HG03045 (cell line): ENCODE results near the gene THBD.
"Not testable (repeated sequence)": the region's sequence is repeated elsewhere in the genome, so short reads cannot be mapped to it uniquely, and the experiment has no call there.

Experiments
- ATAC-seq: cut with Tn5 transposase; IDR thresholded peaks from one replicate; pipeline ENCODE4 v1.9.1; 2021; ENCODE audit warnings: mild to moderate bottlenecking, moderate library complexity; ENCODE audit not compliant: unreplicated experiment

The THBD gene

GRCh38 chr20:23039136-23039875 is 10.2 kb downstream of the THBD start:
- no peak for ATAC-seq

- no peak for ATAC-seq
Measured at GRCh38 chr20:23037017-23037481, 12.4 kb downstream of the THBD start.

GRCh38 chr20:23036371-23036770 is 13.1 kb downstream of the THBD start:
- ATAC-seq, result no peak

DNA sequence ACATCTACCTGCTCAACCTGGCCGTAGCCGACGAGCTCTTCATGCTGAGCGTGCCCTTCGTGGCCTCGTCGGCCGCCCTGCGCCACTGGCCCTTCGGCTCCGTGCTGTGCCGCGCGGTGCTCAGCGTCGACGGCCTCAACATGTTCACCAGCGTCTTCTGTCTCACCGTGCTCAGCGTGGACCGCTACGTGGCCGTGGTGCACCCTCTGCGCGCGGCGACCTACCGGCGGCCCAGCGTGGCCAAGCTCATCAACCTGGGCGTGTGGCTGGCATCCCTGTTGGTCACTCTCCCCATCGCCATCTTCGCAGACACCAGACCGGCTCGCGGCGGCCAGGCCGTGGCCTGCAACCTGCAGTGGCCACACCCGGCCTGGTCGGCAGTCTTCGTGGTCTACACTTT is 13.7 kb downstream of the THBD start:
- ATAC-seq, result no peak

DNA sequence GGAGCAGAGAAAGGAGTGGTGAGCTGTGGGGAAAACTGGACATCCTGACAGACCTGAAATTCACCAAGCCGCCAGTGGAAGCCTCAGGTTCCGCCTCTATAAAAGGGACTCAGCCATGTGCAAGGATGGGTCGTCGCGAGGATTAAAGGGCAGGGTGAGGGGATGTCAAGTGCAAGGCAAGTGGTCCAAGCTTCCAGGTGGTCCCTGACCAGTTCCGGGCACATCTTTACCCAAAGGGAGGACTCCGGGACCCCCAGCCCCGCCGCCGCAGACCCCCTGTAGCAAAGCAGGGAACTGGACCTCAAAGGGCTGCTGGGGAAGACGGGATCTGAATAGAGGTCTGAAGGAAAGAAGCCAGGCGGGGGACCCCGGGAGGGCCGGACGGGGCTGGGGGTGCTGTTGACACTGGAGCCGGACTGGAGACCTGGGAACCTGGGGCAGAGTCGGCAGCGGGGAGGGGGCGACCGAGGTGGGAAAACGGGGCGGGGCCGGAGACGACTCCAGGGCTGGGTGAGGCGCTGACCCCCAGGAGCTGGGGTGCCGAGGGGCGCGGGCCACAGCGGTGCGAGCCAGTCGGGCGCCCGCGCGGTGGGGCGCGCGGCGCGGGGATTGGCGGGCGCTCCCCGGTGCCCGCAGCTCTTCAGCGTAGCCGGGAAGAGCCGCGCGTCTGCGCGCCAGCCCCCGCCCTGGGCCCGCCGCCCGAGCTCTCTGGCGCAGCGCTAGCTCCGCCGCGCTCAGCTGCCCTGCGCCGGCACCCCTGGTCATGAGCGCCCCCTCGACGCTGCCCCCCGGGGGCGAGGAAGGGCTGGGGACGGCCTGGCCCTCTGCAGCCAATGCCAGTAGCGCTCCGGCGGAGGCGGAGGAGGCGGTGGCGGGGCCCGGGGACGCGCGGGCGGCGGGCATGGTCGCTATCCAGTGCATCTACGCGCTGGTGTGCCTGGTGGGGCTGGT is 14.5 kb downstream of the THBD start, which contains the start of gene SSTR4:
Gene SSTR4 (plus strand): TSS at position 592 of the 951 bp plus-strand sequence. CDS start 172 bp downstream, at position 764.
- ATAC-seq, result no peak

DNA sequence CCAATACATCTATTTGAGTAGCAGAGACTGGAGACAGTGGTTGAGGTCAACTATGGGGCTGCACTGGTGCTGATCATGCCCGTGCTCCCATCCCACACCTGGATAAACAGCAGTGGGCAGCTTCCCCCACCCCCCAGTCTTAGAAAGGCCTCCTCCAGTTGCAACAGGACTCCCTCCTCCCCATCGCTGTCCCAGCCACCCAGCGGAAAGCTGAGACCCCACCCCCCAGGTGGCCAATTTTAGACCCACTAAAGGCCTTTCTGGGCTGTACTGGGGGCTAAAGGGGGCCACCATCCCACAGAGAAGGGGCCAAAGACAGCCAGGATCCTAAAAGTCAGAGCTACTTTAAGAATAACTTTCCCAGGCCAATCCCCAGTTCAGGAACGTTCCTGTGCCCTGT is 15.6 kb downstream of the THBD start:
- no peak for ATAC-seq

GRCh38 chr20:23032750-23033078 is 16.8 kb downstream of the THBD start:
- ATAC-seq, result no peak

- ATAC-seq, result no peak
Measured at GRCh38 chr20:23032056-23032749, 17.3 kb downstream of the THBD start.

- ATAC-seq, result no peak
Measured at GRCh38 chr20:23031346-23031745, 18.1 kb downstream of the THBD start.

- no peak for ATAC-seq
Measured at GRCh38 chr20:23029324-23029723, 20.1 kb downstream of the THBD start.

- no peak for ATAC-seq
Measured at GRCh38 chr20:23028392-23028791, 21.1 kb downstream of the THBD start.

DNA sequence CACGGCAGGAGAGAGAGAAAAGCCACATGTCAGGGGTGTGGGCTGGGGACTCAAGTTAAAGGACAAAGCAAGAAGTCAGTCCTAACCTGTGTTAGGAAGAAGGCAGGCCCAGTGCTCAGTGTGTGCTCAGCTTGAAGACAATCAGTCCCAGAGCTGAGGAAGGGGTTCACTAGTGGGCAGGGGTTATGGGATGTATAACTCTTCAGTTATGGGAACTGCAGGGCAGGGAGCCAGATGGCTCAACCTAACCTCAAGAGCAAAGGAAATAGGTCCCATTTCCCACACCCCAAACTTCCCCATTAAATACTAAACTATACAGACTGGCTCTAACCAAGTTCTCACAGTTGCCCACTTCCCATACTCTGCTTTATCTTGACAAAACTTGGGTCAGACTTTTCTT is 21.8 kb downstream of the THBD start:
- ATAC-seq, result no peak

DNA sequence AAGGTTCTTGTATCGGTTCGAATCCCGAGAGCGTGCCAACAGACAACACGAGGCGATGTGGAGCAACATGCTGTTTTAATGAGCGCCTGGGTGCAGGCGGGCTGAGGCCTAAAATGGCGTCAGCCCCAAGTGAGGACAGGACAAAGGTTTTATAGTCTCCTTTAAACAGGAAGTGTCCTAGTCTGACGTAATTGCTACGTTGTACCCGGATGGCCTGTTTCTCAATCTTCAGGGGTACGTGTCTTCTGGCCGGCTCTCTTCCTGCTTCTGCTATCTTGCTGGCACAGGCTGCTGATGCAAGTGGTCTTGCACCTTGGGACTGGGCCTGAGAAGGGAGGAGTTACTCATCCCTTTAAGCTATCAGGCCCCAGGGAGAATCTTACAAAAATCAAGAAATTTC is 24.0 kb downstream of the THBD start:
- ATAC-seq, result not testable (repeated sequence)

DNA sequence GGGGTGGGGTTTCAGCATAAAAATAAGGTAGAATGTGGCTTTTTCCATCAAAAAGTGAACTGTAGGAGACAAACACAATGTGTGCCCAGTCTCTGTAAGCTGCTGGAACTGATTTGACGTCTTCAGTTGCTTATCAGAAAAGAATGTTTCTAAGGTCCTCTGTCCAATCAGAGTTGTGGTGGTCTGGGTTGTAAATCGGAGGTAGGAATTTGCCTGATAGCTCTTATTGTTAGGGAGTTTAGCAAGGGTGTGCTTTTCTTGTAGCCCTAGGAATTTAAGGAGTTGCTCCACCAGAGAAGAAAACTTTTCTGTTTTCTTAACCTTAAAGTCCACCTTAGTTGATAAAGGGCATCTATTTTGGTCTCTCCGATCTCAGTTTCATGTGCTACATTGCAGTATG is 24.8 kb downstream of the THBD start:
- no peak for ATAC-seq

DNA sequence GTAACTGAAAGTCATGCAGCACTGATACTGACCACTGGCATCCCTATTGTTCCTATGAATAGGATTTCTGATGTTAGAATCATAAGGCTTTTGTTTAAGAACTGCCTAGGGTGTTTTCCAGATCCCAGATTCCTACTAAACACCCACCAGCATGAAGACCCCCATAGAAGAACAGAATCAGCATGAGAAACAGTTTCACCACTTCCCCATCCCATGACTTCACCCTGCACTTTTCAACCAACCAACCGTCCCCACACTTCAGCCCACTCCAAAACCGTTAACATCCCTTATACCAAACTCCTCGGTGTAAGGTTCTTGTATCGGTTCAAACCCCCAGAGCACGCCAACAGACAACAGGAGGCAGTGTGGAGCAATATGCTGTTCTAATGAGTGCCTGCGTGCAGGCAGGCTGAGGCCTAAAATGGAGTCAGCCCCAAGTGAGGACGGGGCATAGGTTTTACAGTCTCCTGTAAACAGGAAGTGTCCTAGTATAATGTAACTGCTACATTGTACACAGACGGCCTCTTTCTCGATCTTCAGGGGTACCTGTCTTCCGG is 25.8 kb downstream of the THBD start:
- no peak for ATAC-seq

- ATAC-seq, result no peak
Measured at GRCh38 chr20:23022849-23023248, 26.6 kb downstream of the THBD start.

- no peak for ATAC-seq
Measured at GRCh38 chr20:23021951-23022350, 27.5 kb downstream of the THBD start.

- no peak for ATAC-seq
Measured at GRCh38 chr20:23021541-23021940, 27.9 kb downstream of the THBD start.

GRCh38 chr20:23020230-23021018 is 29.0 kb downstream of the THBD start:
- ATAC-seq, result no peak

DNA sequence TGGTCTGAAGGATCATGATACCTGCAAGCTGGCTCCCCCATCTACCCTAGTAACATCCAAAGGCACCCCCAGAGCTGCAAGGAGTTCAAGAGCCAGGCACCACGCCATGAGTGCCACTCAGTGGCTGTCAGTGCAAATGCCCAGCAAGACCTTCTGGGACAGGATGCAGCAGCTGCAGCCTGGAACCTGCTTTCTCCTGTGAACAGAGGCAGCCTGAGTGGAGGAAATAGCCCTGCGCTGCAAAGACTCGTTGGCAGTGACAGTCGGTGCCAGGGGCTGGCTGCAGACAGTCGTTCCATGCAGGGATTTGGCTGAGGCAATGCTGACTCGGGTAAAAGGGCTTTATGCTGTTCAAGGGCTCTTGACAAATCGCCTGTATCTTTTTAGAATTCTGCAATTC is 30.1 kb downstream of the THBD start:
- no peak for ATAC-seq
